PFSK-1 (cell line): ENCODE measurements around the gene GPHA2.

ENCODE experiments used
- POLR2AphosphoS5 ChIP-seq: IDR thresholded peaks from 2 replicates; pipeline ENCODE4 v1.6.1; 2012; ENCODE audit warnings: low read depth, mild to moderate bottlenecking, control low read depth, low read length, moderate library complexity
- REST ChIP-seq, 2 experiments: IDR thresholded peaks; 2 replicates each; pipeline versions ENCODE4 v1.6.1 to v1.8.0; 2011 to 2012; ENCODE audit warnings: low read depth in 2 of 2, low read length in 2 of 2, control low read depth in 1 of 2, inconsistent platforms in 1 of 2, mild to moderate bottlenecking in 1 of 2, moderate library complexity in 1 of 2; ENCODE audit not compliant: insufficient read depth in 1 of 2

GRCh38 chr11:64925536-64926436 lies 9.9 kb downstream of the GPHA2 start:
- no peak for TF ChIP-seq POLR2AphosphoS5
- no peak for TF ChIP-seq REST (IDR thresholded peaks at IDR 0.05; ENCODE audit: insufficient read depth in 1 of 2, low read depth in 2 of 2, low read length in 2 of 2)
